CD4-positive, alpha-beta T cell (primary cell): ENCODE results near the gene WDR13. TPM values are rescaled to one million over a fixed set of nuclear protein-coding genes. Genes with fewer than 3 reads are reported as not detected.
"Not testable (repeated sequence)": the region's sequence is repeated elsewhere in the genome, so short reads cannot be mapped to it uniquely, and the experiment has no call there.

Experiments used
- ATAC-seq: fragments of 200-7000 bp; cut with Tn5 transposase; one replicate; pipeline ENCODE4 v1.10.0; 2022; ENCODE audit warnings: mild to moderate bottlenecking; ENCODE audit not compliant: poor library complexity
- CTCF ChIA-PET: fragments of 350-600 bp; sonication (Branson Sonifier 250); formaldehyde crosslinking; loops from one replicate; lab custom pipeline; 2021; ENCODE audit warnings: antibody characterized with exemption, inconsistent platforms; lab: Charles Lee
- POLR2A ChIA-PET: fragments of 350-600 bp; sonication (Branson Sonifier 250); formaldehyde crosslinking; loops from one replicate; lab custom pipeline; 2021; ENCODE audit warnings: antibody characterized with exemption, inconsistent platforms; lab: Charles Lee
- DNase-seq, 14 experiments: peaks; one replicate each; pipeline ENCODE4 v3.0.0-alpha.2; 2013 to 2020; ENCODE audit warnings: mixed read lengths in 2 of 14
- H3K27ac ChIP-seq, 2 donors: one replicate each; pipeline versions ENCODE4 v1.5.1 to v1.7.0; 2013; ENCODE audit warnings: low read length in 2 of 2, low read depth in 1 of 2, mild to moderate bottlenecking in 1 of 2
- H3K27me3 ChIP-seq, 2 experiments: 1 replicate in 1 of 2; 2 replicates in 1 of 2; pipeline versions ENCODE4 v1.6.1 to v1.7.0; 2013; ENCODE audit warnings: low read length in 2 of 2, control low read depth in 1 of 2, mild to moderate bottlenecking in 1 of 2, moderate library complexity in 1 of 2; ENCODE audit not compliant: insufficient read depth in 2 of 2, control insufficient read depth in 1 of 2
- H3K36me3 ChIP-seq: one replicate; pipeline ENCODE4 v1.6.1; 2013; ENCODE audit warnings: low read length, control low read depth; ENCODE audit not compliant: insufficient read depth
- H3K4me1 ChIP-seq: one replicate; pipeline ENCODE4 v1.6.1; 2013; ENCODE audit warnings: low read length, control low read depth; ENCODE audit not compliant: insufficient read depth
- H3K4me3 ChIP-seq: one replicate; pipeline ENCODE4 v1.5.1; 2013; ENCODE audit warnings: mild to moderate bottlenecking, low read length, moderate library complexity
- H3K9me3 ChIP-seq, 2 experiments: 1 replicate in 1 of 2; 2 replicates in 1 of 2; pipeline versions ENCODE4 v1.6.1 to v1.7.0; 2013; ENCODE audit warnings: low read length in 2 of 2, mild to moderate bottlenecking in 2 of 2, control low read depth in 1 of 2, moderate library complexity in 1 of 2; ENCODE audit not compliant: control insufficient read depth in 1 of 2, insufficient read depth in 1 of 2
- H3K27ac Mint-ChIP-seq: one replicate; pipeline ENCODE4 v1.8.0; 2020; ENCODE audit warnings: mixed read lengths
- H3K27me3 Mint-ChIP-seq: one replicate; pipeline ENCODE4 v1.8.0; 2021; ENCODE audit warnings: mixed read lengths
- H3K36me3 Mint-ChIP-seq: one replicate; pipeline ENCODE4 v1.8.0; 2021; ENCODE audit warnings: low read depth, mixed read lengths
- H3K4me1 Mint-ChIP-seq: one replicate; pipeline ENCODE4 v1.8.0; 2021; ENCODE audit warnings: low read depth, mixed read lengths
- H3K4me3 Mint-ChIP-seq: one replicate; pipeline ENCODE4 v1.8.0; 2020; ENCODE audit warnings: mild to moderate bottlenecking, mixed read lengths
- H3K9me3 Mint-ChIP-seq: one replicate; pipeline ENCODE4 v1.8.0; 2020; ENCODE audit warnings: mixed read lengths
- intact Hi-C, 2 experiments: fragments of 100-400 bp; cut with DNase I in 1 of 2; cut with micrococcal nuclease in 1 of 2; formaldehyde crosslinking; loops; one replicate each; pipeline versions ENCODE4 v1.15.1 to v1.9.0; 2023 to 2025; cut with DNase I, micrococcal nuclease
- total RNA-seq, 174 experiments: library from RNA in 2 of 174; stranded (reverse) in 2 of 174; gene quantifications; one replicate each; pipeline ENCODE4 v1.2.3 and lab custom pipeline; 2021 to 2026
- TF ChIP-seq, protein P1 (sequence below): fragments of 200-600 bp; IDR thresholded peaks from one replicate; pipeline ENCODE4 v1.8.0; 2022; ENCODE audit warnings: antibody characterized with exemption, mild to moderate bottlenecking

Gene WDR13
- total RNA-seq, 2 experiments from 2014 or later = 37.9 to 43.4 TPM

DNA sequence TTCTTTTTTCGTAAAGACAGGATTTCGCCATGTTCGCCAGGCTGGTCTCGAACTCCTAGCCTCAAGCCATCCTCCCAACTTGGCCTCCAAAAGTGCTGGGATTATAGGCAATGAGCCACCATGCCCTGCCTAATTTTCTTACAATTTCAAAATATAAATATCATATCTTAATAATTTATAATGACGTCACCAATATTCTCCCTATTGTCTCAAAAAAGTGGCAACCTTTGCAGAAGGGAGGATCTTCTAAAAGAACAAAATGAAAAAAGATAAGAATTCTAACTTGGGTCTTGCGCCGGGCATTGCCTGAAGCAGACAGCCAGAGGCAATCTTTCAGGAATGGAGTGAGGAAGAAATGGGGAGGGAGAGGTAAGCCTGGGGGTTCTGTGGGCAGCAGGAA, 48.4 kb downstream of the WDR13 start:
- Mint-ChIP-seq H3K36me3 (no peaks in the 10 kb centered on the region), H3K4me1 (peaks cover 3% of the 10 kb centered on the region), H3K27ac (no peak overlapping the region), H3K27me3 (no peaks in the 10 kb centered on the region), H3K4me3 (no peak overlapping the region), H3K9me3 (no peaks in the 10 kb centered on the region)
- ChIA-PET CTCF (no interaction called here), POLR2A (no interaction called here)
- Histone ChIP-seq H3K9me3 (no peaks in the 10 kb centered on the region), H3K36me3 (no peaks in the 10 kb centered on the region), H3K27me3 (no peaks in the 10 kb centered on the region), H3K4me3 (no peak overlapping the region), H3K4me1 (peaks cover 3% of the 10 kb centered on the region), H3K27ac (no peak overlapping the region)
- DNase-seq (no peak), ATAC-seq (no peak)
- TF ChIP-seq, protein P1, sequence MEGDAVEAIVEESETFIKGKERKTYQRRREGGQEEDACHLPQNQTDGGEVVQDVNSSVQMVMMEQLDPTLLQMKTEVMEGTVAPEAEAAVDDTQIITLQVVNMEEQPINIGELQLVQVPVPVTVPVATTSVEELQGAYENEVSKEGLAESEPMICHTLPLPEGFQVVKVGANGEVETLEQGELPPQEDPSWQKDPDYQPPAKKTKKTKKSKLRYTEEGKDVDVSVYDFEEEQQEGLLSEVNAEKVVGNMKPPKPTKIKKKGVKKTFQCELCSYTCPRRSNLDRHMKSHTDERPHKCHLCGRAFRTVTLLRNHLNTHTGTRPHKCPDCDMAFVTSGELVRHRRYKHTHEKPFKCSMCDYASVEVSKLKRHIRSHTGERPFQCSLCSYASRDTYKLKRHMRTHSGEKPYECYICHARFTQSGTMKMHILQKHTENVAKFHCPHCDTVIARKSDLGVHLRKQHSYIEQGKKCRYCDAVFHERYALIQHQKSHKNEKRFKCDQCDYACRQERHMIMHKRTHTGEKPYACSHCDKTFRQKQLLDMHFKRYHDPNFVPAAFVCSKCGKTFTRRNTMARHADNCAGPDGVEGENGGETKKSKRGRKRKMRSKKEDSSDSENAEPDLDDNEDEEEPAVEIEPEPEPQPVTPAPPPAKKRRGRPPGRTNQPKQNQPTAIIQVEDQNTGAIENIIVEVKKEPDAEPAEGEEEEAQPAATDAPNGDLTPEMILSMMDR = no peak
- intact Hi-C loops = loop anchor here (5.0 to 10.0 kb wide), 2 partner anchors 269 to 292 kb away; partner anchors contain the start of genes PIM2 (in 1 of the 2) and SLC35A2 (in 1 of the 2)

DNA sequence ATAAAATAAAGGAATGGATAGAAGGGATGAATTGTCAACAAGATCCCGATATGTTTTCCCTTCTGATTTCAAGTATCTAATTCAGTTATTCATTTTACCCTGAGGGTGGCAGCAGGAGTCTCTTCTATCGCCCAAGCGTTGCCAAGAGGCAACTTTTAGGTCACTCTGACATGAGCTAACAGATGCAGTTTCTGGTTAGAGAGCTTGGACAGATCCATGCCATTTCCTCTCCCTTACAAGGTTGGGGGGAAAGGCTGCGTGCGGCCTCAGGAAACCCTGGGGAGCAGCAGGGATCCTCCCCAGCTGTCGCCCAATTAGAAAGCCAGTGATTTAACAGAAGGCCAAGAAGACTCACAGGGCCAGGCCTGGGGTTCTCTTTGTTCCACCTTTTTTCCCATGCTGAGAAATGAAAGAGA, 51.1 kb downstream of the WDR13 start:
- Histone ChIP-seq H3K4me1 (peaks cover 3% of the 10 kb centered on the region), H3K4me3 (no peak overlapping the region), H3K9me3 (no peaks in the 10 kb centered on the region), H3K27ac (no peak overlapping the region), H3K36me3 (no peaks in the 10 kb centered on the region), H3K27me3 (no peaks in the 10 kb centered on the region)
- CTCF ChIA-PET = interaction anchor here (0.6 to 2.0 kb wide), 12 partner anchors 17 to 269 kb away, joined by 3 to 11 read pairs (median 4); partner anchors contain the start of genes HDAC6 and WAS
- Mint-ChIP-seq H3K27me3 (no peaks in the 10 kb centered on the region), H3K27ac (no peak overlapping the region), H3K4me1 (peaks cover 7% of the 10 kb centered on the region), H3K9me3 (no peaks in the 10 kb centered on the region), H3K4me3 (no peak overlapping the region), H3K36me3 (no peaks in the 10 kb centered on the region)
- TF ChIP-seq, protein P1 = peak; percentile 51
- intact Hi-C loops = loop anchor here (2.0 to 10.0 kb wide), 5 partner anchors 248 to 296 kb away; partner anchors contain the start of genes PIM2 (in 1 of the 2), PQBP1 (in 1 of the 2), SLC35A2 (in 1 of the 2) and TIMM17B (in 1 of the 2)
- ATAC-seq (peak; percentile 78), DNase-seq (peak; percentile 5 to 74 (median 21))
- POLR2A ChIA-PET = interaction anchor here (0.6 to 1.9 kb wide), 11 partner anchors 28 to 395 kb away, joined by 3 to 9 read pairs (median 4); partner anchors contain the start of genes HDAC6, PQBP1, RBM3 and SLC35A2

DNA sequence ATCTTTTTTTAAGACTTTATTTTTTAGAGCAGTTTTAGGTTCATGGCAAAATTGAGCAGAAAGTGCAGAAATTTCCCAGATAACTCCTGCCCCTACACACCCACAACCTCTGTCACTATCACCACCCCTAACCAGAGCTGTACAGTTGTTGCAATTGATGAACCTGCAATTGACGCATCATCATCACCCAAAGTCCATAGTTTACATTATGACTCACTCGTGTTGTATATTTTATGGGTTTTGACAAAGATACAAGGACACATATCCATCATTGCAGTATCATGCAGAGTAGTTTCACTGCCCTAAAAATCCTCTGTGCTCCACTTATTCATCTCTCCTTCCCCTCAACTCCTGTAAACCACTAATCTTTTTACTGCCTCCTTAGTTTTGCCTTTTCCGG, 51.8 kb downstream of the WDR13 start:
- Histone ChIP-seq H3K9me3 (no peaks in the 10 kb centered on the region), H3K36me3 (no peaks in the 10 kb centered on the region), H3K27me3 (no peaks in the 10 kb centered on the region), H3K27ac (no peak overlapping the region), H3K4me1 (peaks cover 3% of the 10 kb centered on the region), H3K4me3 (no peak overlapping the region)
- Mint-ChIP-seq H3K9me3 (no peaks in the 10 kb centered on the region), H3K4me3 (no peak overlapping the region), H3K27ac (no peak overlapping the region), H3K36me3 (no peaks in the 10 kb centered on the region), H3K27me3 (no peaks in the 10 kb centered on the region), H3K4me1 (peaks cover 7% of the 10 kb centered on the region)
- DNase-seq (no peak), ATAC-seq (no peak)
- intact Hi-C loops = loop anchor here (2.0 to 10.0 kb wide), 5 partner anchors 248 to 296 kb away; partner anchors contain the start of genes PIM2 (in 1 of the 2), PQBP1 (in 1 of the 2), SLC35A2 (in 1 of the 2) and TIMM17B (in 1 of the 2)
- TF ChIP-seq, protein P1 = no peak
- POLR2A ChIA-PET = interaction anchor here (1.4 to 1.9 kb wide), 3 partner anchors 152 to 263 kb away, joined by 7 to 9 read pairs (median 9); partner anchors contain the start of genes HDAC6, PQBP1, SLC35A2 and TIMM17B
- CTCF ChIA-PET = interaction anchor here (1.1 to 2.0 kb wide), 3 partner anchors 152 to 242 kb away, joined by 3 to 11 read pairs (median 8); partner anchors contain the start of gene HDAC6

DNA sequence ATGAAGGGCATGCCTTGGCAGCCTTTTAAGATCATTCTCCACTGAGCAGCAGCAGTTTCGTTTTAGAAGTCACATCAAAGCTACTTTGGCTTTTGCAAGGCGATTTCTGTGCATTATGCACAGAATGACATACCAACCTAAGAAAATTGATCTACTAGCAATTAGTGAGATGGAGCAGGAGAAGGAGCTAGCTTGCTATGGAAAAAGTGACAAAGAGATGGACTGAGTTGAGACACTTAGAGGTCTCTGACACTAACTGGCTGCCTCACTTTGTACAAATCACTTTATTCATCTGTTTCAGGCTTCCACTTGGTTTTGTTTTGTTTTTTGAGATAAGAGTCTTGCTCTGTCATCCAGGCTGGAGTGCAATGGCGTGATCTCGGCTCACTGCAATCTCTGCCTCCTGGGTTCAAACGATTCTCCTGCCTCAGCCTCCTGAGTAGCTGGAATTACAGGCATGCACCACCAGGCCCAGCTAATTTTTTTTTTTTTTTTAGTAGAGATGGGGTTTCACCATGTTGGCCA, 54.8 kb downstream of the WDR13 start:
- H3K9me3 Mint-ChIP-seq, ATAC-seq, H3K36me3 Mint-ChIP-seq, H3K4me1 Mint-ChIP-seq, H3K4me3 ChIP-seq, H3K4me1 ChIP-seq, H3K27me3 ChIP-seq, DNase-seq, H3K36me3 ChIP-seq, H3K27me3 Mint-ChIP-seq, H3K27ac ChIP-seq, H3K9me3 ChIP-seq: not testable (repeated sequence)
- POLR2A ChIA-PET = interaction anchor here (0.6 to 1.9 kb wide), 5 partner anchors 24 to 306 kb away, joined by 3 to 7 read pairs (median 3); partner anchors contain the start of genes HDAC6 and OTUD5
- Mint-ChIP-seq H3K27ac (peak overlapping the region; percentile 59), H3K4me3 (peak overlapping the region; percentile 54)
- intact Hi-C loops = loop anchor here in 1 of 2 experiments (5.0 kb wide), 1 partner anchor 155 kb away; no protein-coding TSS in a partner anchor
- CTCF ChIA-PET = interaction anchor here (0.6 to 1.9 kb wide), 2 partner anchors 239 to 265 kb away, joined by 3 to 4 read pairs; no protein-coding TSS in a partner anchor

DNA sequence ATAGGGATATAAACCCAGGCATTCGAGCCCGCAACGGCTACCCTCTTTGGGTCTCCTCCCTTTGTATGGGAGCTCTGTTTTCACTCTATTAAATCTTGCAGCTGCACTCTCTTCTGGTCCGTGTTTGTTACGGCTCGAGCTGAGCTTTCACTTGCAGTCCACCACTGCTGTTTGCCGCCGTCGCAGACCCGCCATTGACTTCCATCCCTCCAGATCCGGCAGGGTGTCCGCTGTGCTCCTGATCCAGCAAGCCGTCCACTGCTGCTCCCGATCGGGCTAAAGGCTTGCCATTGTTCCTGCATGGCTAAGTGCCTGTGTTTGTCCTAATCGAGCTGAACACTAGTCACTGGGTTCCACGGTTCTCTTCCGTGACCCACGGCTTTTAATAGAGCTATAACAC, 57.5 kb downstream of the WDR13 start:
- ATAC-seq, CTCF ChIA-PET, H3K4me1 Mint-ChIP-seq, H3K27ac Mint-ChIP-seq, POLR2A ChIA-PET, H3K4me3 ChIP-seq, H3K36me3 ChIP-seq, H3K9me3 Mint-ChIP-seq, H3K4me3 Mint-ChIP-seq, H3K9me3 ChIP-seq, H3K4me1 ChIP-seq, H3K27ac ChIP-seq, H3K36me3 Mint-ChIP-seq, H3K27me3 ChIP-seq, H3K27me3 Mint-ChIP-seq, DNase-seq: not testable (repeated sequence)
- intact Hi-C loops = loop anchor here in 1 of 2 experiments (5.0 kb wide), 1 partner anchor 153 kb away; no protein-coding TSS in a partner anchor
